Spleen (tissue), 7 donors: ENCODE measurements around the gene OTUD4.

Experiments used
- POLR2AphosphoS5 ChIP-seq, 3 donors: sonication (generic); formaldehyde crosslinking; IDR thresholded peaks; one replicate each; pipeline ENCODE4 v1.5.1; 2017; ENCODE audit warnings: antibody characterized with exemption in 3 of 3
- TF ChIP-seq, protein P1 (sequence below), 11 experiments: fragments of 200-600 bp in 7 of 11; fragments of 450-650 bp in 4 of 11; sonication (generic) in 4 of 11; IDR thresholded peaks in 8 of 11; conservative IDR thresholded peaks in 3 of 11; 1 replicate in 7 of 11; 2 replicates in 4 of 11; pipeline versions ENCODE4 v1.4.0 to v1.8.0; 2016 to 2021; ENCODE audit warnings: antibody characterized with exemption in 11 of 11, inconsistent platforms in 4 of 11, mild to moderate bottlenecking in 1 of 11
- donor health status: DM: no; HTN: no; CAD: no; lungs with moderate emphysema.
- donor health status: DM: no; HTN: no; CAD: no.
- donor health status: DM: no; HTN: no; CAD: no.

DNA sequence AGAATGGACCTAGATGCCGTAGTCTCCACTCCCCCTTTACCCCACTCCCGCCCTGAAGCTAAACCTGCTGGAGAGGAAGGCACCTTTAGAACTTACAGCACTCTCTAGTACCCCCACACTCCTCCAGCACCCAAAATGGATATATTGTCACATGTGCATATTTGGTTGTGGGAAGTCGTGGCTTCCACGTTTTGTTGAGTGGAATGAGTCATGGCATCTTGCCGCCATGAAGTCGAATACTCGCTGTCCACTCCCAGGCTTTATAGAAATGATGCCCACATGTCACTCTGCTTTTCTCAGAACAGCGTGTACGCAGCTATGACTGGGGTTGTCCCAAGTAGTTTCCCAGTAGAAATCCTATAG lies 81.7 kb downstream of the OTUD4 start:
- TF ChIP-seq, protein P1, sequence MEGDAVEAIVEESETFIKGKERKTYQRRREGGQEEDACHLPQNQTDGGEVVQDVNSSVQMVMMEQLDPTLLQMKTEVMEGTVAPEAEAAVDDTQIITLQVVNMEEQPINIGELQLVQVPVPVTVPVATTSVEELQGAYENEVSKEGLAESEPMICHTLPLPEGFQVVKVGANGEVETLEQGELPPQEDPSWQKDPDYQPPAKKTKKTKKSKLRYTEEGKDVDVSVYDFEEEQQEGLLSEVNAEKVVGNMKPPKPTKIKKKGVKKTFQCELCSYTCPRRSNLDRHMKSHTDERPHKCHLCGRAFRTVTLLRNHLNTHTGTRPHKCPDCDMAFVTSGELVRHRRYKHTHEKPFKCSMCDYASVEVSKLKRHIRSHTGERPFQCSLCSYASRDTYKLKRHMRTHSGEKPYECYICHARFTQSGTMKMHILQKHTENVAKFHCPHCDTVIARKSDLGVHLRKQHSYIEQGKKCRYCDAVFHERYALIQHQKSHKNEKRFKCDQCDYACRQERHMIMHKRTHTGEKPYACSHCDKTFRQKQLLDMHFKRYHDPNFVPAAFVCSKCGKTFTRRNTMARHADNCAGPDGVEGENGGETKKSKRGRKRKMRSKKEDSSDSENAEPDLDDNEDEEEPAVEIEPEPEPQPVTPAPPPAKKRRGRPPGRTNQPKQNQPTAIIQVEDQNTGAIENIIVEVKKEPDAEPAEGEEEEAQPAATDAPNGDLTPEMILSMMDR (IDR thresholded peaks at IDR 0.05 in 8 of 11, conservative IDR thresholded peaks at IDR 0.05 in 3 of 11): no peak
- no peak for TF ChIP-seq POLR2AphosphoS5 (IDR thresholded peaks at IDR 0.05)
